ENCODE results near the gene ELF5.

GRCh38 chr11:34432822-34433221 lies 80.8 kb downstream of the ELF5 start:
- TF ChIP-seq POLR2A (IDR thresholded peaks at IDR 0.05): no peak
- TF ChIP-seq, protein P1, sequence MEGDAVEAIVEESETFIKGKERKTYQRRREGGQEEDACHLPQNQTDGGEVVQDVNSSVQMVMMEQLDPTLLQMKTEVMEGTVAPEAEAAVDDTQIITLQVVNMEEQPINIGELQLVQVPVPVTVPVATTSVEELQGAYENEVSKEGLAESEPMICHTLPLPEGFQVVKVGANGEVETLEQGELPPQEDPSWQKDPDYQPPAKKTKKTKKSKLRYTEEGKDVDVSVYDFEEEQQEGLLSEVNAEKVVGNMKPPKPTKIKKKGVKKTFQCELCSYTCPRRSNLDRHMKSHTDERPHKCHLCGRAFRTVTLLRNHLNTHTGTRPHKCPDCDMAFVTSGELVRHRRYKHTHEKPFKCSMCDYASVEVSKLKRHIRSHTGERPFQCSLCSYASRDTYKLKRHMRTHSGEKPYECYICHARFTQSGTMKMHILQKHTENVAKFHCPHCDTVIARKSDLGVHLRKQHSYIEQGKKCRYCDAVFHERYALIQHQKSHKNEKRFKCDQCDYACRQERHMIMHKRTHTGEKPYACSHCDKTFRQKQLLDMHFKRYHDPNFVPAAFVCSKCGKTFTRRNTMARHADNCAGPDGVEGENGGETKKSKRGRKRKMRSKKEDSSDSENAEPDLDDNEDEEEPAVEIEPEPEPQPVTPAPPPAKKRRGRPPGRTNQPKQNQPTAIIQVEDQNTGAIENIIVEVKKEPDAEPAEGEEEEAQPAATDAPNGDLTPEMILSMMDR (IDR thresholded peaks at IDR 0.05): no peak

Data from right lobe of liver (tissue), 4 donors.